Osteocyte (in vitro differentiated cells): ENCODE data around the gene ENAH. TPM values are rescaled to one million over a fixed set of nuclear protein-coding genes. Genes with fewer than 3 reads are reported as not detected.

ENCODE experiments used
- DNase-seq: peaks from one replicate; pipeline ENCODE4 v3.0.0; 2021; ENCODE audit warnings: mixed read lengths; ENCODE audit not compliant: unreplicated experiment; ENCODE audit errors: extremely low spot score
- H3K27ac Mint-ChIP-seq: one replicate; pipeline ENCODE4 v1.8.0; 2021; ENCODE audit warnings: mild to moderate bottlenecking, mixed read lengths; ENCODE audit not compliant: unreplicated experiment
- H3K27me3 Mint-ChIP-seq: one replicate; pipeline ENCODE4 v1.8.0; 2021; ENCODE audit warnings: mixed read lengths; ENCODE audit not compliant: unreplicated experiment
- H3K36me3 Mint-ChIP-seq: one replicate; pipeline ENCODE4 v1.8.0; 2021; ENCODE audit warnings: mixed read lengths; ENCODE audit not compliant: unreplicated experiment
- H3K4me1 Mint-ChIP-seq: one replicate; pipeline ENCODE4 v1.8.0; 2021; ENCODE audit warnings: mixed read lengths; ENCODE audit not compliant: unreplicated experiment
- H3K4me3 Mint-ChIP-seq: one replicate; pipeline ENCODE4 v1.8.0; 2021; ENCODE audit warnings: mild to moderate bottlenecking, moderate library complexity, mixed read lengths; ENCODE audit not compliant: unreplicated experiment
- H3K9me3 Mint-ChIP-seq: one replicate; pipeline ENCODE4 v1.8.0; 2021; ENCODE audit warnings: mixed read lengths; ENCODE audit not compliant: unreplicated experiment
- total RNA-seq: library from RNA; stranded (reverse); gene quantifications from 2 replicates; pipeline ENCODE4 v1.2.1, GENCODE V29; 2021
- TF ChIP-seq, protein P1 (sequence below): fragments of 200-600 bp; sonication (generic); IDR thresholded peaks from 2 replicates; pipeline ENCODE4 v1.5.0; 2021; ENCODE audit warnings: antibody characterized with exemption, mild to moderate bottlenecking, moderate library complexity

The ENAH gene
- total RNA-seq, 1 donor from 2014 or later = 232 TPM

DNA sequence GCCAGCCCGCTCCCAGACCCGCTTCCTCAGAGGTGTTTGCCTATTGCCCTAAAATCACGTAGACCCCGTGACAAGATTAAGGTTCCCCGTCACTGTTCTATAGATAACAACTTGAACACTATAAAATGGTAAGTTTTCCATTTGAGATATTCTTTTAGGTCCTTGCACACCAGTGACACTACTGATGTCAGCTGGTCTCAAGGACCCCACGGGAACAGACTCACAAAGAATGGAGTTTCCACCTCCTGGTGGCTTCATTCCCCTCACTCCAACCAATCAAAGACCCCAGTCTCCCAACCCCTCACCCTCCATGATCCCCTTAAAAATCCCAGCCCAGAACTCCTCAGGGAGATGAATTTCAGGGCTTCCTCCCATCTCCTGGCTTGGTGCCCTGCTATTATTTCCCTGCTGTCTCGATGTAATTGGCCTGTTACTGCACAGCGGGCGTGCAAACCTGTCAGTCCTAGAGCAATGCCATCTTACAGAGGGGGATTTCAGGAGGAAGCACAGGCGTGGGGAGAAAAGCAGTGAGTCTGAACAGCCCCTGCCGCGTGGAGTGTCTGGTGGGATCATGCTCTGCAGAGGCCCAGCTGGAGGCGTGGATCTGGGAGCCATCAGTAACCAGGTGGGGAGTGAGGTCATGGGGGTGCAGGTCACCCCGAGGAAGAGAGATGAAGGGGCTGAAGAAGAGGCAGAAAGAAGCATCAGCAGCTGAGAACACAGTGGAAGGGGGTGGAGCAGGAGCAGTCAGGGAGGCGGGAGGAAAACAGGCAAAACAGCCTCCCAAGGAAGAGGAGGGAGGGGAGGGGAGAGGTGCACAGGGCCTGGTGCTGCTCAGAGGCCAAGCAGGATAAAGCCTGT, 190.0 kb downstream of the ENAH start:
- no peak overlapping the region for H3K27ac Mint-ChIP-seq
- no peak overlapping the region for H3K4me3 Mint-ChIP-seq
- H3K27me3 Mint-ChIP-seq = no peaks in the 10 kb centered on the region
- H3K4me1 Mint-ChIP-seq = peaks cover 43% of the 10 kb centered on the region
- TF ChIP-seq, protein P1, sequence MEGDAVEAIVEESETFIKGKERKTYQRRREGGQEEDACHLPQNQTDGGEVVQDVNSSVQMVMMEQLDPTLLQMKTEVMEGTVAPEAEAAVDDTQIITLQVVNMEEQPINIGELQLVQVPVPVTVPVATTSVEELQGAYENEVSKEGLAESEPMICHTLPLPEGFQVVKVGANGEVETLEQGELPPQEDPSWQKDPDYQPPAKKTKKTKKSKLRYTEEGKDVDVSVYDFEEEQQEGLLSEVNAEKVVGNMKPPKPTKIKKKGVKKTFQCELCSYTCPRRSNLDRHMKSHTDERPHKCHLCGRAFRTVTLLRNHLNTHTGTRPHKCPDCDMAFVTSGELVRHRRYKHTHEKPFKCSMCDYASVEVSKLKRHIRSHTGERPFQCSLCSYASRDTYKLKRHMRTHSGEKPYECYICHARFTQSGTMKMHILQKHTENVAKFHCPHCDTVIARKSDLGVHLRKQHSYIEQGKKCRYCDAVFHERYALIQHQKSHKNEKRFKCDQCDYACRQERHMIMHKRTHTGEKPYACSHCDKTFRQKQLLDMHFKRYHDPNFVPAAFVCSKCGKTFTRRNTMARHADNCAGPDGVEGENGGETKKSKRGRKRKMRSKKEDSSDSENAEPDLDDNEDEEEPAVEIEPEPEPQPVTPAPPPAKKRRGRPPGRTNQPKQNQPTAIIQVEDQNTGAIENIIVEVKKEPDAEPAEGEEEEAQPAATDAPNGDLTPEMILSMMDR = no peak
- no peaks in the 10 kb centered on the region for H3K36me3 Mint-ChIP-seq
- no peaks in the 10 kb centered on the region for H3K9me3 Mint-ChIP-seq
- no peak for DNase-seq

- Mint-ChIP-seq H3K27me3 (no peaks in the 10 kb centered on the region), H3K4me3 (no peak overlapping the region), H3K4me1 (peaks cover 37% of the 10 kb centered on the region), H3K27ac (no peak overlapping the region), H3K9me3 (no peaks in the 10 kb centered on the region), H3K36me3 (no peaks in the 10 kb centered on the region)
- TF ChIP-seq, protein P1 = no peak
- DNase-seq = no peak
Observed at GRCh38 chr1:225462429-225462713, 190.6 kb downstream of the ENAH start.

DNA sequence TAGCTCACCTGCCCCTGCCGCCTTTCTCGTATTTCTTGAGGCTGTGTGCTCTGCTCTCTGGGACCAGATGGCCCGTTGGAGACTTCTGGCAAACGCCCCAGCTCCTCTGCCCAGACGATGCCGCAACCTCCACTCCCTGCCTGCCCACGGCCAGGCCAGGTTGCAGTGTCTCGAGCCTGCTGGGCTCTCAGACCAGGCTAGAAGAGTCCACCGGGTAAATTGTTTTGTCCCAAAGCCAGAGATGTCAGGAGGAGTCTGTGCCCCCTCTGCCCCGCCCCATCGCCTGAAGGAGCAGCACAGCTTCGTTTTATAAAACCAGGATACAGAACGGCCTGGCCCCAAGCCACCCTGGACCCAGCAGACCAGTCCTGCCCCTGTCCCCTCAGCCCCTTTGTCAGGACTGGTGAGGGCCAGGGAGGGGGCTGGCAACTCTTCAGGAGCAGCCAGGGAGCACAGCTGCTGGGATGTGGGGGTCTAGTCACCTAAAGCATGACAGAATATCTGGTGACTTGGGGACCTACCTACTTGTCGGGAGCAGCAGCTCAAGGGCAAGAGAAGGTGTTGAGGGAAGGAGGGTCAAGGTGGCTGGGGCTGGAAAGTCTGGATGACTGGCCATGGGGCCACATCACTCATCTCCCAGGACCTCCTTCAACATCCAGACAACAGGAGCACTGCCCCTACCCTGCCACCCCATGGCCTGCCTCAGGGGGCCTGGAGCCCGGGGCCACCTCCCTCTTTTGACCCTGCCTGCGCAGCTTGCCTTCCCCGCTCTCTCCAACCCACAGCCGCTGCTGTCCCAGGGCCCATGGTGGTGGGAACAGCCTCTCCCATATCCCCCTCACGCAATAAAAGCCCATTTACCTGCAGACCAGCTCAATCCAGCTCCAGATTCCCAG, 191.1 kb downstream of the ENAH start:
- H3K27me3 Mint-ChIP-seq = no peaks in the 10 kb centered on the region
- H3K4me3 Mint-ChIP-seq = no peak overlapping the region
- no peaks in the 10 kb centered on the region for H3K36me3 Mint-ChIP-seq
- no peaks in the 10 kb centered on the region for H3K9me3 Mint-ChIP-seq
- DNase-seq = no peak
- H3K4me1 Mint-ChIP-seq = peaks cover 34% of the 10 kb centered on the region
- no peak overlapping the region for H3K27ac Mint-ChIP-seq
- TF ChIP-seq, protein P1 = no peak

- DNase-seq = no peak
- Mint-ChIP-seq H3K27ac (no peak overlapping the region), H3K4me3 (no peak overlapping the region), H3K9me3 (no peaks in the 10 kb centered on the region), H3K36me3 (no peaks in the 10 kb centered on the region), H3K4me1 (peaks cover 33% of the 10 kb centered on the region), H3K27me3 (no peaks in the 10 kb centered on the region)
- TF ChIP-seq, protein P1 = no peak
Observed at GRCh38 chr1:225460737-225461532, 192.0 kb downstream of the ENAH start.
